ENCODE results near the gene CSNK1E. TPM values are rescaled to one million over a fixed set of nuclear protein-coding genes. Genes with fewer than 3 reads are reported as not detected.
A peak's percentile ranks its signal among the peaks of the same experiment; 100 is the strongest.

CSNK1E gene
- total RNA-seq, 1 experiment from 2014 or later, result 129 TPM

DNA sequence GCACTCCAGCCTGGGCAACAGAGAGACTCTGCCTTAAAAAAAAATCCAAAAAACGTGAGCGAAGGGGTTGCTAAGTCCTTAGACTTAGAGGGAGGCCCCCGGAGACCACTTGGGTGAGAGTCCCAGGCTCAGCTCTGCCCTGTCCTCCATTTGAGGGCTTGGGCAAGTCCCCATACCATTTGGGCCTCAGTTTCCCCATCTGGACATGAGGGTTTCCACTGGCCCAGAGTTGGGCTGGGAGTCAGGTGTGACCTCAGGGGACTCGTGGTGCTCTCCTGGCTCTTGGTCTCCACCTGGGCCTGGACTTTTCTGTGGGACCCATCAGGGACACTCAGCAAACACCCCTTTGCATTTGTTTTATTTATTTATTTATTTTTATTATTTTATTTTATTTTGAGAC lies 35.2 kb upstream of the CSNK1E start:
- DNase-seq, result no peak
- Histone ChIP-seq H3K9me3 (no peaks in the 10 kb centered on the region), H3K4me1 (0 out of 2 replicates have a peak, but pooled peaks cover 5% of the 10 kb centered on the region), H3K4me3 (ENCODE audit: low read depth, low read length) (no peak overlapping the region), H3K27me3 (replicated peaks; ENCODE audit: control insufficient read depth, insufficient read depth, low read length) (no peaks in the 10 kb centered on the region), H3K36me3 (ENCODE audit: control insufficient read depth, insufficient read depth, low read length) (no peaks in the 10 kb centered on the region)
- Mint-ChIP-seq H3K4me3 (ENCODE audit: unreplicated experiment) (no peak overlapping the region), H3K27ac (ENCODE audit: unreplicated experiment) (no peak overlapping the region), H3K4me1 (ENCODE audit: low read depth, unreplicated experiment) (no peaks in the 10 kb centered on the region), H3K36me3 (ENCODE audit: insufficient read depth, unreplicated experiment) (no peaks in the 10 kb centered on the region), H3K27me3 (ENCODE audit: insufficient read depth, unreplicated experiment) (no peaks in the 10 kb centered on the region), H3K9me3 (ENCODE audit: unreplicated experiment) (no peaks in the 10 kb centered on the region)
- intact Hi-C loops (cut with micrococcal nuclease; ENCODE audit: unreplicated experiment), result loop anchor here (2.0 kb wide), 2 partner anchors 16 to 94 kb away; no protein-coding TSS in a partner anchor
- TF ChIP-seq, protein P1, sequence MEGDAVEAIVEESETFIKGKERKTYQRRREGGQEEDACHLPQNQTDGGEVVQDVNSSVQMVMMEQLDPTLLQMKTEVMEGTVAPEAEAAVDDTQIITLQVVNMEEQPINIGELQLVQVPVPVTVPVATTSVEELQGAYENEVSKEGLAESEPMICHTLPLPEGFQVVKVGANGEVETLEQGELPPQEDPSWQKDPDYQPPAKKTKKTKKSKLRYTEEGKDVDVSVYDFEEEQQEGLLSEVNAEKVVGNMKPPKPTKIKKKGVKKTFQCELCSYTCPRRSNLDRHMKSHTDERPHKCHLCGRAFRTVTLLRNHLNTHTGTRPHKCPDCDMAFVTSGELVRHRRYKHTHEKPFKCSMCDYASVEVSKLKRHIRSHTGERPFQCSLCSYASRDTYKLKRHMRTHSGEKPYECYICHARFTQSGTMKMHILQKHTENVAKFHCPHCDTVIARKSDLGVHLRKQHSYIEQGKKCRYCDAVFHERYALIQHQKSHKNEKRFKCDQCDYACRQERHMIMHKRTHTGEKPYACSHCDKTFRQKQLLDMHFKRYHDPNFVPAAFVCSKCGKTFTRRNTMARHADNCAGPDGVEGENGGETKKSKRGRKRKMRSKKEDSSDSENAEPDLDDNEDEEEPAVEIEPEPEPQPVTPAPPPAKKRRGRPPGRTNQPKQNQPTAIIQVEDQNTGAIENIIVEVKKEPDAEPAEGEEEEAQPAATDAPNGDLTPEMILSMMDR (IDR thresholded peaks at IDR 0.05; ENCODE audit: insufficient read depth in 1 of 2, low read depth in 1 of 2, low read length in 1 of 2, severe bottlenecking in 1 of 2, unreplicated experiment in 1 of 2), result no peak
- BruUV-seq (replicated peaks), result no TSS peak
- ChIA-PET POLR2A (no interaction called here), CTCF (no interaction called here)

DNA sequence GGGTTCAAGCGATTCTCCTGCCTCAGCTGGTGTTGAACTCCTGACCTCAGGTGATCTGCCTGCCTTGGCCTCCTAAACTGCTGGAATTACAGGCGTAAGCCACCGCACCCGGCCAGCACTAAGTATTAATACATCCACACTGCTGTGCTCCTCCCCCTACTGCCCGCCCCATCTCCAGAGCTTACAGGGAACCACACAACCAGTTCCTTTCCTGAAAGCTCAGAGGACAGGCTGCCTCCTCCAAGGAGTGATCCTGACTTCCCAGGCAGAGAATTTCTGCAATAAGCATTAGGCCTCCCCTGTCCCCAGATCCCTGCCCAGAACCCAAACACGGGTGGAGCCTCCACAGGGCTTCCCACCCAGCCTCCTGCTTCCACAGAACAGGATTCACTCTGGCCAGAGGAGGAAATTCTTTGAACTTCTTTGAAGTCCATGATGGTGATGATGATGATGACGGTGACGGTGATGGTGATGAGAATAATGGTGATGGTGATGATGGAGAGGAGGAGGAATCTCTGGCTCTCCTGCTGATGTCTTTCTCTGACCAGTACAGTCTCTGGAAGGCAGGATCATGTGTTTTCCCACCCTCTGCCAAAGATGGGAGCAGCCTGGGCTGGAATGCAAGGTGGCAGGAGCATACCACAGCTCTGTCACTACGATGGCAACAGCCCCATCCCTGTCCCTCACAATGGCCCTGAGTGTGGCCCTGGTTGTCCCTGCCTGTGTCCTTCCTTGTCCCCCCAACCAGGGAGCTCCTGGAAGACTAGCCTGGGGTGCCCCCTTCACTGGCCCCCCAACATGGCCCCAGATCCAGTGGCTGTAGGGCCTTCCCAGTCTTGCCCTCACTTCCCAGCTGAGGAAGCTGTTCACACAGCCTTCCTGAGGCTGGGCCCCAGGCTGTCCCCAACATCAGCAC lies 33.5 kb upstream of the CSNK1E start:
- POLR2A ChIA-PET, result no interaction called here
- Histone ChIP-seq H3K4me1 (0 out of 2 replicates have a peak, but pooled peaks cover 5% of the 10 kb centered on the region), H3K27me3 (replicated peaks; ENCODE audit: control insufficient read depth, insufficient read depth, low read length) (no peaks in the 10 kb centered on the region), H3K36me3 (ENCODE audit: control insufficient read depth, insufficient read depth, low read length) (no peaks in the 10 kb centered on the region), H3K9me3 (no peaks in the 10 kb centered on the region), H3K4me3 (ENCODE audit: low read depth, low read length) (no peak overlapping the region)
- Mint-ChIP-seq H3K27me3 (ENCODE audit: insufficient read depth, unreplicated experiment) (no peaks in the 10 kb centered on the region), H3K27ac (ENCODE audit: unreplicated experiment) (no peak overlapping the region), H3K36me3 (ENCODE audit: insufficient read depth, unreplicated experiment) (peaks cover 7% of the 10 kb centered on the region), H3K4me3 (ENCODE audit: unreplicated experiment) (no peak overlapping the region), H3K4me1 (ENCODE audit: low read depth, unreplicated experiment) (no peaks in the 10 kb centered on the region), H3K9me3 (ENCODE audit: unreplicated experiment) (no peaks in the 10 kb centered on the region)
- intact Hi-C loops (cut with micrococcal nuclease; ENCODE audit: unreplicated experiment), result no loop called here
- CTCF ChIA-PET, result no interaction called here
- BruUV-seq (replicated peaks), result no TSS peak
- TF ChIP-seq, protein P1 (IDR thresholded peaks at IDR 0.05; ENCODE audit: insufficient read depth in 1 of 2, low read depth in 1 of 2, low read length in 1 of 2, severe bottlenecking in 1 of 2, unreplicated experiment in 1 of 2), result no peak
- DNase-seq, result peak in 1 of 2 experiments; percentile 31

DNA sequence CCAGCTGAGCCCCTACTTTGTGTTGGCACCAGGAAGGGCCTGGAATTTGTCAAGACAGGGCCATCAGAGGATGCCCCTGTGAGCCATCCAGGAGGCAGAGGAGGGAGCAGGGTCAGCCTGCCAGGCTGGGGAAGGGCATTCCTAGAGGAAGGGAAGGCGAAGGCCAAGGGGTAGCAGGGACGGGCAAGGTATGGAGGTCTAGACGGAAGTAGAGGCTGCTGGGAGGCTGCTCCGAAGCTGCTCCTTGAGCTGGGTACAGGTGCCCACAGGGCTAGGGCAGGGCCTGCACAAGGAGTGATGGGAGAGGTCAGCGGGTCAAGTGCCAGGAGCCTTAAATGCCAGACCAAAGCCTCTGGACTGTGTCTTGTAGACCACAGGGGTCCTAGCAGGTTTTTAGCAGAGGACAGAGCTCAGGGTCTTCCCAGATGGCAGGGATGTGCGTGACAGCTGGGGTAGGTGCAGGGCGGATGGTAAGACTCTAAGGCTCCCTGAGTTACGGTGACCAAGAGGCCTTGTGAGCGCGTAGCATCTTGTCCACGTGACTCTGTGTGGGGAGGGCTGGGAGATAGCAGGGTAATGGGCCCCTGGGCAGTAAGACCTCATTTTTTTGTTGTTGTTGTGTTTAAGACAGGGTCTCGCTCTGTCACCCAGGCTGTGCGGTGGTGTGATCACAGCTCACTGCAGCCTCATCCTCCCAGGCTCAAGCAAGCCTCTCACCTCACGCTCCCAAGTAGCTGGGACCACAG lies 31.7 kb upstream of the CSNK1E start:
- no peak for DNase-seq
- POLR2A ChIA-PET, result no interaction called here
- Histone ChIP-seq H3K4me1 (0 out of 2 replicates have a peak, but pooled peaks cover 5% of the 10 kb centered on the region), H3K36me3 (ENCODE audit: control insufficient read depth, insufficient read depth, low read length) (no peaks in the 10 kb centered on the region), H3K27me3 (replicated peaks; ENCODE audit: control insufficient read depth, insufficient read depth, low read length) (no peaks in the 10 kb centered on the region), H3K4me3 (ENCODE audit: low read depth, low read length) (no peak overlapping the region), H3K9me3 (no peaks in the 10 kb centered on the region)
- CTCF ChIA-PET, result no interaction called here
- Mint-ChIP-seq H3K27ac (ENCODE audit: unreplicated experiment) (peak overlapping the region; percentile 21), H3K4me3 (ENCODE audit: unreplicated experiment) (no peak overlapping the region), H3K36me3 (ENCODE audit: insufficient read depth, unreplicated experiment) (peaks cover 7% of the 10 kb centered on the region), H3K9me3 (ENCODE audit: unreplicated experiment) (no peaks in the 10 kb centered on the region), H3K4me1 (ENCODE audit: low read depth, unreplicated experiment) (no peaks in the 10 kb centered on the region), H3K27me3 (ENCODE audit: insufficient read depth, unreplicated experiment) (no peaks in the 10 kb centered on the region)
- TF ChIP-seq, protein P1 (IDR thresholded peaks at IDR 0.05; ENCODE audit: insufficient read depth in 1 of 2, low read depth in 1 of 2, low read length in 1 of 2, severe bottlenecking in 1 of 2, unreplicated experiment in 1 of 2), result no peak
- intact Hi-C loops (cut with micrococcal nuclease; ENCODE audit: unreplicated experiment), result no loop called here
- BruUV-seq (replicated peaks), result no TSS peak

Measured in Caco-2 (cell line).